Ovary (tissue), 3 donors: Measurements from ENCODE around the gene CACNA1H.

Experiments
- CTCF ChIP-seq, 3 donors: fragments of 450-650 bp in 2 of 3; fragments of 200-600 bp in 1 of 3; IDR thresholded peaks; one replicate each; pipeline versions ENCODE4 v1.5.1 to v1.8.0; 2016 to 2022; ENCODE audit warnings: antibody characterized with exemption in 3 of 3, mild to moderate bottlenecking in 1 of 3
- POLR2A ChIP-seq: fragments of 450-650 bp; IDR thresholded peaks from one replicate; pipeline ENCODE4 v1.6.1; 2017; ENCODE audit warnings: antibody characterized with exemption, mild to moderate bottlenecking, moderate library complexity
- donor health status: DM: no; HTN: no; CAD: no.

- TF ChIP-seq CTCF (IDR thresholded peaks at IDR 0.05), result no peak
- no peak for TF ChIP-seq POLR2A
Observed at GRCh38 chr16:1156055-1156982, 3.4 kb downstream of the CACNA1H start.
